Fibroblast of lung (primary cell): ENCODE results near the gene CHI3L2. TPM values are rescaled to one million over a fixed set of nuclear protein-coding genes. Genes with fewer than 3 reads are reported as not detected.

ENCODE experiments used
- DNase-seq, 2 donors: peaks; one replicate each; pipeline versions ENCODE4 v3.0.0 to v3.0.0-alpha.2; 2010; ENCODE audit warnings: low read depth in 2 of 2
- H2AFZ ChIP-seq: 2 replicates; pipeline ENCODE4 v1.5.1; 2012; ENCODE audit warnings: low read length, control low read depth, inconsistent platforms
- H3K27ac ChIP-seq: 2 replicates; pipeline ENCODE4 v1.5.1; 2011; ENCODE audit warnings: low read length, control low read depth; ENCODE audit not compliant: insufficient read depth
- H3K27me3 ChIP-seq: 2 replicates; pipeline ENCODE4 v1.5.1; 2011; ENCODE audit warnings: mild to moderate bottlenecking, low read length; ENCODE audit not compliant: control insufficient read depth, insufficient read depth
- H3K36me3 ChIP-seq: 2 replicates; pipeline ENCODE4 v1.5.1; 2011; ENCODE audit warnings: low read length; ENCODE audit not compliant: control insufficient read depth, insufficient read depth
- H3K4me1 ChIP-seq: 2 replicates; pipeline ENCODE4 v1.5.1; 2011; ENCODE audit warnings: low read length; ENCODE audit not compliant: control insufficient read depth, insufficient read depth; ENCODE audit errors: extremely low read depth
- H3K4me2 ChIP-seq: 2 replicates; pipeline ENCODE4 v1.5.1; 2011; ENCODE audit warnings: low read length, control low read depth; ENCODE audit not compliant: insufficient read depth; ENCODE audit errors: extremely low read depth
- H3K4me3 ChIP-seq, 4 experiments: fragments of 200-600 bp in 1 of 4; sonication (generic) in 1 of 4; replicated peaks in 1 of 4; 2 replicates each; pipeline ENCODE4 v1.5.1; 2011 to 2016; ENCODE audit warnings: low read length in 4 of 4, low read depth in 3 of 4, mild to moderate bottlenecking in 3 of 4, control low read depth in 2 of 4, inconsistent platforms in 1 of 4, mixed read lengths in 1 of 4; ENCODE audit not compliant: insufficient read depth in 1 of 4; ENCODE audit errors: control extremely low read depth in 1 of 4
- H3K79me2 ChIP-seq: 2 replicates; pipeline ENCODE4 v1.5.1; 2012; ENCODE audit warnings: mild to moderate bottlenecking, low read length, inconsistent platforms; ENCODE audit not compliant: control insufficient read depth, insufficient read depth
- H3K9ac ChIP-seq: 2 replicates; pipeline ENCODE4 v1.5.1; 2011; ENCODE audit warnings: mild to moderate bottlenecking, low read length, control low read depth; ENCODE audit not compliant: insufficient read depth
- H3K9me3 ChIP-seq: 2 replicates; pipeline ENCODE4 v1.5.1; 2012; ENCODE audit warnings: low read depth, low read length; ENCODE audit not compliant: control insufficient read depth, insufficient read depth
- H4K20me1 ChIP-seq: 2 replicates; pipeline ENCODE4 v1.5.1; 2011; ENCODE audit warnings: low read length; ENCODE audit not compliant: control insufficient read depth, insufficient read depth; ENCODE audit errors: extremely low read depth
- CTCF ChIP-seq, 2 donors: IDR thresholded peaks in 1 of 2; conservative IDR thresholded peaks in 1 of 2; 1 replicate in 1 of 2; 2 replicates in 1 of 2; pipeline ENCODE4 v1.5.1; 2011 to 2012; ENCODE audit warnings: low read length in 2 of 2, control low read depth in 1 of 2, inconsistent platforms in 1 of 2, low read depth in 1 of 2, mild to moderate bottlenecking in 1 of 2
- EZH2 ChIP-seq: IDR thresholded peaks from 2 replicates; pipeline ENCODE4 v1.5.1; 2012; ENCODE audit warnings: low read length, control low read depth, mild to moderate bottlenecking; ENCODE audit errors: missing control alignments
- polyA plus RNA-seq, 2 donors: library from polyadenylated mRNA; depleted of rRNA in 1 of 2; stranded (reverse) in 1 of 2; unstranded in 1 of 2; fragments of >200 nt; gene quantifications; 2 replicates each; pipeline ENCODE4 v1.2.1, GENCODE V29; 2011 to 2012; ENCODE audit warnings: missing spikeins in 1 of 2
- total RNA-seq: library from RNA; depleted of rRNA; stranded (reverse); fragments of >200 nt; gene quantifications from 2 replicates; pipeline ENCODE4 v1.2.1, GENCODE V29; 2014

CHI3L2 gene
- total and polyA plus RNA-seq, 2 donors (not counting 1 experiment from before 2014, with no cell fraction given), result 1.5 to 3.8 TPM

DNA sequence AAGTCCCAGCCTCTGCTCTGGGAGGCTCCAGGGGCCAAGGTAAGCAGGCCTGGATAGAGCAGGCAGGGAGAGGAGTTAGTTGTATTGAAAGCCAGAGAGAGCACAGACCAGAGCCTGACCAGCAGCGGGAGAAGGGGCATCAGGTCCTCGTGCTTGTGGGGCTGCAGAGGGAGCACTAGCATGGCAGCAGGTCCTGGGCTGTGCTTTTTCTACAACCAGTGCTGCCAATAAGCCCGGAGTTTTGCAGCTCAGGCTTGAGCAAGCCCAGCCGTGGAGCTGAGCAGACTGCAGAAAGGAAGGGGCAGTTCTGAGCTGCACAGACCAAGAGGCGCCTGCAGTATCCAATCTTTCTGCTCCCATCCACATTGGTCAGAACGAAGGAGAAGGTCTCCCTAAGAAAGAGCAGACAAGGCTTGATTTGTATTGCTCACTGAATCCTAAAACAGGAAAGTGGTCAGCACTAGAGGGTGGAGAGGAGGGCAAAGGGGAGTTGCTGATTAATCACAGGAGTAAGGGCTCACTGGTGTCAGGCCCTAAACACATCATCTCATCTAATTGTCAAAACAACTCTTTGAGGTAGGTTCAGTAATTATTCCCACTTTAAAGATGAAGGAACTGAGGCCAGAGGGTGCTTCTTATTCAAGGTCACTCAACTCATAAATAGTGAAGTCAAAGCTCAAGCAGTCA lies 29.8 kb upstream of the CHI3L2 start:
- H3K4me3 ChIP-seq, result no peak overlapping the region
- no peak overlapping the region for H3K27ac ChIP-seq
- H3K4me1 ChIP-seq, result peaks cover 12% of the 10 kb centered on the region
- H3K79me2 ChIP-seq, result no peaks in the 10 kb centered on the region
- H4K20me1 ChIP-seq, result no peaks in the 10 kb centered on the region
- H3K27me3 ChIP-seq, result no peaks in the 10 kb centered on the region
- H3K36me3 ChIP-seq, result no peaks in the 10 kb centered on the region
- no peak overlapping the region for H2AFZ ChIP-seq
- no peak overlapping the region for H3K4me2 ChIP-seq
- no peak overlapping the region for H3K9ac ChIP-seq
- TF ChIP-seq CTCF (conservative IDR thresholded peaks at IDR 0.05 in 1 of 2, IDR thresholded peaks at IDR 0.05 in 1 of 2; ENCODE audit: low read depth in 1 of 2, low read length in 2 of 2) (peak; percentile 19 to 31), EZH2 (no peak)
- DNase-seq, result peak in 1 of 2 donors; percentile 15
- H3K9me3 ChIP-seq, result no peaks in the 10 kb centered on the region

DNA sequence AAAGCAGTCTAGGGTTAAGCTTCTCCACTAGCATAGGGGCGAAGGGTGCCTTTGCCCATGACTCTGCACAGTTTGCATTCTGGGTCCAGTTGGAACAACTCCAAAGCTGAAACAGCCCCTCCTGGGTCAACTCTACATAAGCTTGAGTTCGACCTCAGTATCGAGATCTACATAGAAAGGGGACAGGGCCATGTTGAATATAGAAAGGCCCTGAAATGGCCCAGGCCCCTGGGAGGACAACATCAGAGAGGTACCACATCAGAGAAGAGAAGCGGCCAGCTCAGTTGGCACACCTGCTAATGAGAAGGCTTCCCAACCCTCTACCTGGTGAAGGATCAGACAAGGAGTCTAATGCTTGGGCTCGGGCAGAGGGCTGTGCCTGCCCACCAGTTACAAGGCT lies 28.7 kb upstream of the CHI3L2 start:
- H3K4me2 ChIP-seq, result no peak overlapping the region
- H3K79me2 ChIP-seq, result no peaks in the 10 kb centered on the region
- H2AFZ ChIP-seq, result no peak overlapping the region
- H4K20me1 ChIP-seq, result no peaks in the 10 kb centered on the region
- no peaks in the 10 kb centered on the region for H3K9me3 ChIP-seq
- TF ChIP-seq CTCF (conservative IDR thresholded peaks at IDR 0.05 in 1 of 2, IDR thresholded peaks at IDR 0.05 in 1 of 2; ENCODE audit: low read depth in 1 of 2, low read length in 2 of 2), result no peak
- no peak for TF ChIP-seq EZH2
- H3K9ac ChIP-seq, result no peak overlapping the region
- no peak overlapping the region for H3K4me3 ChIP-seq
- H3K36me3 ChIP-seq, result no peaks in the 10 kb centered on the region
- no peaks in the 10 kb centered on the region for H3K27me3 ChIP-seq
- H3K27ac ChIP-seq, result no peak overlapping the region
- H3K4me1 ChIP-seq, result peaks cover 7% of the 10 kb centered on the region
- DNase-seq, result no peak

DNA sequence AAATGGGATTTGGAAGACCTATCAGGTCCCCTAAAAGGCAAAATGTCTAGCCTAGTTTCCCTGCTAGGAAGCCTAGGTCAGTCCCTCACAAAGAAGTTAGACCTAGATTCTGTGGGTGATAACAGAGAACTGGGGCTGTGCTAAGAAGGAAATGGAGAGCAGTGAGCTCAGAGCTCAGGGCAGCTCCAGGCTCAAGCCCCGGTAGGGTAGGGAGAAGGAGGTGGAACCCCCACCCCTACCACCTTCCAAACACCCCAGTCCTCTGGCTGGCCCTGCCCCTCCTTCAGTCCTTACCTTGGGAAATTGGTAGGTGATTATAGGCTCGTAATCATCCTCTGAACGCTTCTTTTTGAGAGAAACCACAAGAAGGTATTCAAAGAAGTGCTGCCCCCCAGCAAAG lies 28.2 kb upstream of the CHI3L2 start:
- H3K36me3 ChIP-seq, result no peaks in the 10 kb centered on the region
- no peak overlapping the region for H3K4me3 ChIP-seq
- H2AFZ ChIP-seq, result no peak overlapping the region
- no peaks in the 10 kb centered on the region for H3K9me3 ChIP-seq
- H3K79me2 ChIP-seq, result no peaks in the 10 kb centered on the region
- no peaks in the 10 kb centered on the region for H4K20me1 ChIP-seq
- no peak overlapping the region for H3K9ac ChIP-seq
- peaks cover under 1% of the 10 kb centered on the region for H3K27me3 ChIP-seq
- H3K4me2 ChIP-seq, result no peak overlapping the region
- DNase-seq, result no peak
- no peak overlapping the region for H3K27ac ChIP-seq
- TF ChIP-seq CTCF (conservative IDR thresholded peaks at IDR 0.05 in 1 of 2, IDR thresholded peaks at IDR 0.05 in 1 of 2; ENCODE audit: low read depth in 1 of 2, low read length in 2 of 2) (no peak), EZH2 (no peak)
- H3K4me1 ChIP-seq, result peaks cover 6% of the 10 kb centered on the region
